SH-SY5Y (cell line): ENCODE results near the gene ENDOG.

Source experiments
- GATA2 ChIP-seq: IDR thresholded peaks from 2 replicates; pipeline ENCODE4 v1.6.1; 2011; ENCODE audit warnings: mild to moderate bottlenecking, low read depth, low read length
- GATA3 ChIP-seq: IDR thresholded peaks from 2 replicates; pipeline ENCODE4 v1.6.1; 2011; ENCODE audit warnings: low read depth, mild to moderate bottlenecking, low read length, moderate library complexity

DNA sequence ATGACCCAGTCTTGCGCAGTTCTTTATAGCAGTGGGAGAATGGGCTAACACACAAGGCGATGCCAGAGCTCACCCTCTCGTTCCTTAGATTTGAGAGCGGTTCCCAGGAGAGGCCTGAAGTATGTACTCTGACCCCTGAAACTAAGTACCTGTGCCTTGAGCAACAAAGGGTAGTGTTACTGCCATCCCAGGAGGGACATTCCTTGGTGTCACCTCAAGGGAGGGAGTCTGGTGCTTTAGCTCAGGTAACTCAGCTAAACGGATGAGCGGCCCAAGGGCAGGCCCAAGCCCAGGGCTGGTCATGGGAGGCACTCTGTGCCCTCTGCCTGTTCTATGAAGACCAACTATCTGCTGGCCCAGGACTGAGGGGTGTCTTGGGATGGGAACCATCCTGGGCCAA lies 43.2 kb downstream of the ENDOG start:
- no peak for TF ChIP-seq GATA2
- no peak for TF ChIP-seq GATA3
